GM19043 (cell line): ENCODE results near the gene CEACAM6.
"Not testable (repeated sequence)": the region's sequence is repeated elsewhere in the genome, so short reads cannot be mapped to it uniquely, and the experiment has no call there.

Source experiments
- ATAC-seq: cut with Tn5 transposase; IDR thresholded peaks from one replicate; pipeline ENCODE4 v1.9.1; 2021; ENCODE audit warnings: low read depth; ENCODE audit not compliant: unreplicated experiment

The CEACAM6 gene

GRCh38 chr19:41755328-41755913, at the start of gene CEACAM6:
Gene CEACAM6 (plus strand): TSS chr19:41755530. CDS start chr19:41755639, 109 bp downstream.
- ATAC-seq: no peak

GRCh38 chr19:41706741-41707501, 48.4 kb upstream of the CEACAM6 start:
- ATAC-seq: no peak

- ATAC-seq: no peak
Measured at GRCh38 chr19:41707502-41707812, 47.9 kb upstream of the CEACAM6 start.

- no peak for ATAC-seq
Measured at GRCh38 chr19:41707871-41708371, 47.4 kb upstream of the CEACAM6 start.

GRCh38 chr19:41708481-41708880, 46.8 kb upstream of the CEACAM6 start, which contains the start of gene CEACAM5:
Gene CEACAM5 (plus strand): TSS chr19:41708626. CDS start chr19:41708732, 106 bp downstream.
- ATAC-seq: no peak

GRCh38 chr19:41709516-41709915, 45.8 kb upstream of the CEACAM6 start:
- ATAC-seq: not testable (repeated sequence)

GRCh38 chr19:41709951-41710645, 45.2 kb upstream of the CEACAM6 start:
- no peak for ATAC-seq

- no peak for ATAC-seq
Measured at GRCh38 chr19:41711376-41712261, 43.7 kb upstream of the CEACAM6 start.

GRCh38 chr19:41714598-41714997, 40.7 kb upstream of the CEACAM6 start:
- ATAC-seq: no peak

GRCh38 chr19:41718761-41719160, 36.6 kb upstream of the CEACAM6 start:
- ATAC-seq: no peak

- no peak for ATAC-seq
Measured at GRCh38 chr19:41720103-41720502, 35.2 kb upstream of the CEACAM6 start.

GRCh38 chr19:41726493-41726892, 28.8 kb upstream of the CEACAM6 start:
- no peak for ATAC-seq

GRCh38 chr19:41734156-41734555, 21.2 kb upstream of the CEACAM6 start:
- no peak for ATAC-seq

GRCh38 chr19:41734585-41734984, 20.7 kb upstream of the CEACAM6 start:
- no peak for ATAC-seq

- ATAC-seq: no peak
Measured at GRCh38 chr19:41735071-41735600, 20.2 kb upstream of the CEACAM6 start.

GRCh38 chr19:41739361-41739760, 16.0 kb upstream of the CEACAM6 start:
- ATAC-seq: no peak

GRCh38 chr19:41740415-41741243, 14.7 kb upstream of the CEACAM6 start:
- no peak for ATAC-seq

GRCh38 chr19:41741244-41741554, 14.1 kb upstream of the CEACAM6 start:
- ATAC-seq: no peak

- ATAC-seq: no peak
Measured at GRCh38 chr19:41744850-41745249, 10.5 kb upstream of the CEACAM6 start.

- ATAC-seq: no peak
Measured at GRCh38 chr19:41745756-41746155, 9.6 kb upstream of the CEACAM6 start.
